GM21528 (cell line): Measurements from ENCODE around the gene SVOPL.

Experiments
- ATAC-seq: cut with Tn5 transposase; IDR thresholded peaks from one replicate; pipeline ENCODE4 v1.9.1; 2021; ENCODE audit warnings: mild to moderate bottlenecking, moderate library complexity; ENCODE audit not compliant: unreplicated experiment, low FRiP score

The SVOPL gene

DNA sequence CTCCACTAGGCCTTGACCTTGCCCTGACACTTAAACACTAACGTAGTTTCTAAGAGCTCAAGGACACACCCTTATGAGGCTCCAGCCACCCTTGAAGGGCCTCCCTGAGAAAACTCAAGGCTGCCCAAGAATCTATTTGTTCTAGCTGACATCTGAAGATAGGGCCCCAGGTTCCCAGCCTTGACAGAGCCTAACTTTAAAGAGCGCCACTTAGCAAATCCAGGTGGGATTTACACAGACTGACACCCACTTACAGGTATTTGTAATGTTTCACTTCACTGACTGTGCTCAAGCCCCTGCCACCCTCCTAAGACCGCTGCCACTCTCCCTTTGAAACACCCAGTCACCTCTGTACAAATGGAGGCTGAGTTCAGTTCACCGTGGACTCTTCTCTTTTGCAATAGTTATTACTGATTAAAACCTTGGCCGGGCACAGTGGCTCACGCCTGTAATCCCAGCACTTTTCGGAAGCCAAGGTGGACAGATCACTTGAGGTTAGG, 90.4 kb downstream of the SVOPL start:
- ATAC-seq = no peak

- no peak for ATAC-seq
These were observed 92.9 kb downstream of the SVOPL start for GRCh38 chr7:138608275-138608674.

DNA sequence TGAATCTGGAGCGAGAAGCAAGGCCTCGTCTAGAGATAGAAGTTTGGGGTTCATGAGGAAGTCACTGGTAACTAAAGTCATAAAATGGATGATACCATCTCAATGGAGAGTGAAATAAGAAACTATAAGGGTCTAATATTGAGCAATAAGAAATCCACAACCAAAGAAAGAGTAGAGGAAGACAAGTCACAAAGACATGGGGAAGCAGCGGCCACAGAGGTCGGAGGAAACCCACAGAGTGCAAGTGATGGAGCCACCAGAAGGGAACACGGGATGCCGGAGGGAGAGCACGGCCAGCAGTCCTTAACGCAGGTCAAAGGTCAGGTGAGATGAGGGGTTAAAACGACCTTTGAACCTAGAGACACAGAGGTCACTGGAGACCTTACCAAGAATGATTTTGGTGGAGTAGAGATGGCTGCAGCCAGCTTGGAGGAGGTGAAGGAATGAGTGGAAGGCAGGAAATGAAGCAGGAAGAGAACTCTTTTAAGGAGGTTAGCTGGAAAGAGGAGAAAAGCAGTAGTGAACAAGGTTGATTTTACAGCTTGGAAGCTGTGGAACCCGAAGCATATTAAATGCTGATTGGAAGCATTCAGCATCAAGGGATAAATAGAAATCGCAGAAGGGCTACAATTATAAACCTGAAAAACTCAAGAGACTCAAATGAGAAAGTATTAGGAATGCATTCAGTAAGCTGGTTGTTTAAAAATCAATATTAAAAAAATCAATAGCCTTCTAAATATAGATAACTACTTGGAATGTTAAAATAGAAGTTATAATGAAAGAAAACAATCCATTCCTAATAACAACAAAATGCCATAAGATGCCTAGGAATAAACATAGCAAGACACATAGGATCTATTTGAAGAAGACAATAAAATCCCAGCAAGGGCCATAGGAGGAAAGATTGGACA, 93.7 kb downstream of the SVOPL start:
- ATAC-seq = no peak

DNA sequence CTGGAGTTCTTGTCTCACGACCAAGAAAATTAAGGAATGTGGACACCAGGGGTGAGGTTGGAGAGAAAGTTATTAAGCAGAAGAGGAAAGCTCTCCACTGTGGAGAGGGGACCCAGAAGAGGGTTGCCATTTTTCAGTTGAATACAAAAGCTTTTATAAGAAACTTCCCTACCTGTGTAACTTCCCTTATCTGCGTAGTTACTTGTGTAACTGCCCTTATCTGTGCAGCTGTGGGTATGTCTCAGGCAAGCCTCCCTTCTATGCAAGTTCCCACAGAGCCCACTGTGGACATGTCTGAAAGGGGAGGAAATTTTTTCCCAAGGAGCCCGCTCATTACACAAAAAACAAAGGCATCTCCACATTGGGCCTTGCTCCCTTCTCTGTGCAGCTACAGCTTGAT, 94.9 kb downstream of the SVOPL start:
- ATAC-seq = no peak

GRCh38 chr7:138603549-138604318, 97.4 kb downstream of the SVOPL start:
- ATAC-seq = no peak

- ATAC-seq = no peak
These were observed 98.7 kb downstream of the SVOPL start for GRCh38 chr7:138602451-138602850.

DNA sequence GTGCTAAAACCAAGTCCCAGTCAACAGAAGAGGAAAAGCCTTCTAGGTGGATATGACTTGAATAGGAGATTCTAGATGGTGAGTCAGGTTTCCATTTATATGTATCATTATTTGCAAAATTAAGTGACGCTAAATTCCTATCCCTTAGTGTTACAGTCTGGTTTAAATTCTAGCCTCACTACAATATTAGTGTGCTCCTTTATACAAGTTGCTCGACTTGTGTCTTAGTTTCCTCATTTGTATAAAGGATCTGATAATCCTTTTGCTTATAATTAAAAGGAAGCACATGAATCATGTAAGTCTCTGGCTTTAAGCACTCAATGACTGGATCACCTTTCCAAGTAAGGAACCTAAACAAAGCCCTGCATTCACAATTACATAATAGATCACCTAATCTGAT, 105.7 kb downstream of the SVOPL start:
- no peak for ATAC-seq

DNA sequence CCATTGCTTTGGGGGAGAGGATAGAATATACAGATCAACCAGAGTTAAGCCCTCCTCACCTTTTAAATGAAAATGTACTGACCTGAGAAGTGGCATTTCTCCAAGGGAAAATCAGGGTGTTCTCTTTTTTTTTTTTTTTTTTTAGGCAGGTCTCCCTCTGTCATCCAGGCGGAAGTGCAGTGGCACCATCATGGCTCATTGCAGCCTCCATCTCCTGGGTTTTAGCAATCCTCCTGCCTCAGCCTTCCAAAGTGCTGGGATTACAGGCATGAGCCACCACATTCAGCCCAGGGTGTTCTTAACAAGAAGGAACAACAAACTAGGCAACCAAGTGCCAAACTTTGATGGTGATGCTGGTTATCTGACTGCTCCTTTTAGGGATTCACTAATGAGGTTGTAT, 111.0 kb downstream of the SVOPL start:
- ATAC-seq = no peak

DNA sequence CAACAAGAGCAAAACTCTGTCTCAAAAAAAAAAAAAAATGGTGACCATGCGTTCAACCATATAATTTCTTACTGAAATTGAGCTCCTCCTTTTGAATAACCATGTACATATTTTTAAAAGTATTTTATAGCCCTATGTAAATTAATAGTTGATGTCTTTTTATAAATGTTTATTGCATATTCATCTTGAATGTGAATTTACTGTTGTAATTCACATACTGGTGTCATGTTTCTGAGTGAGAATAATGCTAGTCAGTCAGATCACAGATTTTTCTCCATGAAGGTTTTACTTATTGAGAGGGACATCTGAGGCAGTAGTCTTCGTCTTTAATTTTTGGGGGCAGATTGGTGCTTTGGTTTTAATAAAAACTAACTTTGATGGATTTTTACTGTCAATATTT, 112.2 kb downstream of the SVOPL start:
- ATAC-seq = no peak

- no peak for ATAC-seq
These were observed 113.7 kb downstream of the SVOPL start for GRCh38 chr7:138587485-138587884.

DNA sequence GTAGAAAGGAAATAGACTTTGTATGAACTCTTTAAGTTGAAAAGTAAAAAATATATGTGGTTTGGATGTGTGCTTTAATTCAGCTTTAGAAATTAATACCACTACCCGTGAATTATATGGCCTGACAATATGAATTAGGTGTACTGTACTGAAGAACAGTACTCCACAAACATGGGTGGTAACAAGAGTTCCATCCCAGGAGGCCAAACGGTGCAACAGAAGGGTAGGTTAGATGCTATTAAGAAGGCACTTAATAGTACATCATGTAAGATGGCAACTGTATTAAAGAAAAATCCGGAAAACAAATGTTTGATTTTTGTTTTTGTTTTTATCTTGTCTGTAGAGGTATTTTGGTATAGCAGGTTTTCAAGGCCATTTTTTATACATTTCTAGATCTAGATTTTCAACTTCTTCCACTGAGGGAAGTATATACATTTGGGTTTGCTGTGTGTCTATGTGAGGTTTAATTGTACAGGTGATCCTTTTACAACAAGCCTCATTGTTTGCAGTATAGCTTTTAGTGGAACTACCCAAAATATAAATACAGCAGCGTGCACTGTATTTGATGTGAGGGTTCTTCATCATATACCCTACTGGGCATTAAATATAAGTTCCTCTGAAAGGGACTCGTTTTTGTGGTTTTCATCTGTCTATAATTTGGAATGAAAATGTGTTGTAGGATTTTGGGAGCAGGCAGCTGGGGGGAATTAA, 115.7 kb downstream of the SVOPL start:
- no peak for ATAC-seq

DNA sequence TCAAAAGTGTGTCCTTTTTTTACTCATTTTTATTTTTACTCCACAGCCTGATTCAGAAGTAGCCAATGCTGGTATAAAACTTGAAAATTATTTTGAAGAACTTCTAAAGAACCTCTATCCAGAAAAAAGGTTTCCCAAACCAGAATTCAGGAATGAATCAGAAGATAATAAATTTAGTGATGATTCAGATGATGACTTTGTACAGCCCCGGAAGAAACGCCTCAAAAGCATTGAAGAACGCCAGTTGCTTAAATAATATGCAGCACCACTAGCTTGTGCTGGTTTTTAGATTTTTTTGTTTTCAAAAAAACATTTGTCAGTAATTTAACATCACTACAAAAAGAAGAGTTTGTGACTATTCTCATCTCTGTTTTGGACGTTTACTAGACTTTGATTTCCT, 116.5 kb downstream of the SVOPL start:
- no peak for ATAC-seq

DNA sequence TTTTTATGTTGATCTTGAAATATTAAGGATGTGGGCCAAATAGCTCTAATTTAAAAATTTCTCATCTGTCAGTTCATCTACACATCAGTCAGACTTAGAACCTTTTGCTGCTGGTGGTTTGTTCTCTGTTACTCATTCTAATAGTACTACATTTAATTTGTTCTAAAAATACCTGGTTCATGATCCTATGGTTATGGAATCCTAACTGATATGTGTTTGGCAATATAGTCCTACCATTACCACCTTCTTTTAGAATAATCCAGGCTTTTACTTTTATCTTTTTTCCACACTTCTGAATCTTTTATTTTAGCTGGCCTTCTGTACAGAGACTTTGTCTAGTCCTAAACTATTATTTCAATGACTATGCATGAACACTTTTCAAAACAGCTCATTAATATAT, 116.9 kb downstream of the SVOPL start:
- no peak for ATAC-seq

- ATAC-seq = no peak
These were observed 120.1 kb downstream of the SVOPL start for GRCh38 chr7:138581065-138581464.

DNA sequence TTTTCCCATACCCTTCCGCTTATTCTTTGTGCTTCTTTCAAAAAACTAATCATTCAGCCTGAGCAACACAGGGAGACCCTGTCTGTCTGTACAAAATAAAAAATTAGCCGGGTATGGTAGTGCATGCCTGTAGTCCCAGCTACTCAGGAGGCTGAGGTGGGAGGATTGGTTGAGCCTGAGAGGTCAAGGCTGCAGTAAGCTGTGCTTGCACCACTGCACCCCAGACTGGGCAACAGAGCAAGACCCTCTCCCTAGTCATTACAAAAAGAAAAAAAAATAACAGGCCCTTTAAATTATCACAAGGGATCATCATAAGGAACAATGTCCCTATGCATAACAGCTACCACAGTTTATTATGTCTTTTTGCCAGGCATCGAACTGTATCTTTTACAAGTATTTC, 121.5 kb downstream of the SVOPL start:
- ATAC-seq = no peak

- no peak for ATAC-seq
These were observed 122.0 kb downstream of the SVOPL start for GRCh38 chr7:138579136-138579535.

DNA sequence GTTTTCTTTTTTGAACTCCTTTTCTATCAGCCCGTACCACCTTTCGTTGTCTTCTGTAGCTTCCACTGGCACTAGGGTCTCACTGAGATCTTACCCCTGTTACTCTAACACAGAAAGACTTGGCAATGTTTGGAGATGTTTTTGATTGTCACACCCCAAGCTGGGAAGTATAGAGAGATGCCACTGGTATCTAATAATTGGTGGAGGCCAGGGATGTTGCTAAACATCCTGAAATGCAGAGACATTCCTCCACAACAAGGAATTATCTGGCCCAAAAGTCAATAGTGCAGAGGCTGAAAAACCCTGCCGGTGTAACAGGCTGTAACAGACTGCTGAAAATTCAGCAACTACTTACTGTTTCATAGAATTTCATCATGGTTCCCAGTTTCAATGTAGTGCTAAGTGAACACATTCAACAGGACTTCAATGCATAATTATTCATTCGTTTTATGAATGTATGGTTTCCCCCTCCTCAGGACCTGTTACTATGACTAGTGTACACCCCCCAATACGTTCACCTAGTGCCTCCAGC, 125.2 kb downstream of the SVOPL start:
- ATAC-seq = no peak

DNA sequence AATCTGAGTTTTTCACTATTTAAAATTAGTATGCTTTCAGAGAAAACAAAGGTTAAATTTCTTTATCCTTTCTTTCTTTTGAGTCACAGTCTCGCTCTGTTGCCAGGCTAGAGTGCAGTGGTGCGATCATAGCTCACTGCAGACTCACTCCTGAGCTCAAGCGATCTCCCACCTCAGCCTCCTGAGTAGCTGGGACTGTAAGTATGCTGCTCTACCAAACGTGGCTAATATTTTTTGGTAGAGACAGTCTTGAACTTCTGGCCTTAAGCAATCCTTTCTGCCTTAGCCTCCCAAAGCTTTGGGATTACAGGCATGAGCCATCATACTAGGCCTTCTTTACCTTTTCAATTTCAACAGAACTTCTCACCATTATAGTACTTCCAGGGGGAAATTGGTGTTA, 127.4 kb downstream of the SVOPL start:
- no peak for ATAC-seq

DNA sequence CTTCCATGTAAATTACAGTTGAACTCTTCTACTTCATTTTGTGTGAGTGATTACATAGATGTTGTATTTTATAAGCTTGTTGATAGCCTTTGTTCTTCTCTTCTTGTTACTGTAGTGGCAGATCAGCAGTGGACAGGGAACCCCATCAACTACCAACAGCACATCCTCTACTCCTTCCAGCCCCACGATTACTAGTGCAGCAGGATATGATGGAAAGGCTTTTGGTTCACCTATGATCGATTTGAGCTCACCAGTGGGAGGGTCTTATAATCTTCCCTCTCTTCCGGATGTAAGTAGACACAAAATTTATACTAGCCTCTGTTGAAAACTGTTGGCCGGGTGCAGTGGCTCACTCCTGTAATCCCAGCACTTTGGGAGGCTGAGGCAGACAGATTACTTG, 130.4 kb downstream of the SVOPL start:
- no peak for ATAC-seq

GRCh38 chr7:138569418-138569817, 131.7 kb downstream of the SVOPL start:
- ATAC-seq = no peak

DNA sequence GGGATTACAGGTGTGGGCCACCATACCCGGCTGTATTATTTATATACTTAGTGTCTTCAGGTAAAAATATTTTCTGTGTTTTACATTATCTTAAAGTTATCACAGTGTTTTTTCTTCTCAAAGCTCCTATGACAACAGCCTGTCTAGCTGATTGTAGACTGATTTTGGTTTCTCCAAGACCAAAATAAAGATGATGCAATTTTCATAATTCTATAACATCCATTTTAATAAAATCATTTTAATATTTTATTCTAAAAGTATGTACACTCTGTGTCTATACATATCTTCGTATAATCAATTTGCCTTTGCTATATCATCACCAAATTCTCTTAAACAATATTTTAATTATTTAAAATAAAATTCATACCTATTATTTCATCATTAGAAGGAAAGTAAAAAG, 132.5 kb downstream of the SVOPL start:
- ATAC-seq = no peak
